Naive thymus-derived CD4-positive, alpha-beta T cell (primary cell): ENCODE measurements around the gene OR6B2. TPM values are rescaled to one million over a fixed set of nuclear protein-coding genes. Genes with fewer than 3 reads are reported as not detected.

Experiments
- ATAC-seq: fragments of 150-1000 bp; cut with Tn5 transposase; 2 replicates; pipeline ENCODE4 v1.10.0; 2021; ENCODE audit warnings: mild to moderate bottlenecking, moderate library complexity
- CTCF ChIA-PET: fragments of 350-600 bp; sonication (Branson Sonifier 250); formaldehyde crosslinking; loops from one replicate; lab custom pipeline; 2021; ENCODE audit warnings: antibody characterized with exemption; lab: Charles Lee
- POLR2A ChIA-PET: fragments of 350-600 bp; sonication (Branson Sonifier 250); formaldehyde crosslinking; loops from one replicate; lab custom pipeline; 2021; ENCODE audit warnings: antibody characterized with exemption, inconsistent platforms; lab: Charles Lee
- DNase-seq, 9 donors: peaks; one replicate each; pipeline versions ENCODE4 v3.0.0 to v3.0.0-alpha.2; 2020 to 2022; ENCODE audit warnings: mixed read lengths in 1 of 9
- H3K27ac ChIP-seq: one replicate; pipeline ENCODE4 v1.7.0; 2013; ENCODE audit warnings: mild to moderate bottlenecking, low read depth, low read length, moderate library complexity
- H3K27me3 ChIP-seq, 2 donors: one replicate each; pipeline ENCODE4 v1.7.0; 2013; ENCODE audit warnings: low read length in 2 of 2, mild to moderate bottlenecking in 2 of 2, moderate library complexity in 2 of 2; ENCODE audit not compliant: control insufficient read depth in 2 of 2, insufficient read depth in 2 of 2
- H3K36me3 ChIP-seq, 3 experiments: 1 replicate in 2 of 3; 2 replicates in 1 of 3; pipeline ENCODE4 v1.7.0; 2013; ENCODE audit warnings: low read length in 3 of 3, mild to moderate bottlenecking in 3 of 3, moderate library complexity in 1 of 3; ENCODE audit not compliant: insufficient read depth in 3 of 3, control insufficient read depth in 2 of 3
- H3K4me1 ChIP-seq, 2 donors: one replicate each; pipeline ENCODE4 v1.7.0; 2013; ENCODE audit warnings: low read length in 2 of 2, mild to moderate bottlenecking in 2 of 2, moderate library complexity in 1 of 2; ENCODE audit not compliant: control insufficient read depth in 2 of 2, insufficient read depth in 2 of 2
- H3K4me3 ChIP-seq: 2 replicates; pipeline ENCODE4 v1.7.0; 2013; ENCODE audit warnings: mild to moderate bottlenecking, low read length
- H3K9me3 ChIP-seq, 3 experiments: 1 replicate in 2 of 3; 2 replicates in 1 of 3; pipeline ENCODE4 v1.7.0; 2013; ENCODE audit warnings: low read length in 3 of 3; ENCODE audit not compliant: control insufficient read depth in 2 of 3
- H3K27ac Mint-ChIP-seq, 9 donors: one replicate each; pipeline ENCODE4 v1.8.0; 2020 to 2022; ENCODE audit warnings: mixed read lengths in 9 of 9, mild to moderate bottlenecking in 8 of 9, moderate library complexity in 5 of 9, inconsistent platforms in 2 of 9
- H3K27me3 Mint-ChIP-seq, 5 donors: one replicate each; pipeline ENCODE4 v1.8.0; 2021 to 2022; ENCODE audit warnings: mixed read lengths in 5 of 5, mild to moderate bottlenecking in 1 of 5
- H3K36me3 Mint-ChIP-seq, 5 donors: one replicate each; pipeline ENCODE4 v1.8.0; 2020 to 2022; ENCODE audit warnings: mixed read lengths in 5 of 5, mild to moderate bottlenecking in 3 of 5, inconsistent platforms in 1 of 5
- H3K4me1 Mint-ChIP-seq, 7 donors: one replicate each; pipeline ENCODE4 v1.8.0; 2020 to 2022; ENCODE audit warnings: mixed read lengths in 7 of 7, mild to moderate bottlenecking in 3 of 7, inconsistent platforms in 1 of 7
- H3K4me3 Mint-ChIP-seq, 10 donors: one replicate each; pipeline ENCODE4 v1.8.0; 2020 to 2022; ENCODE audit warnings: mild to moderate bottlenecking in 10 of 10, mixed read lengths in 10 of 10, moderate library complexity in 6 of 10, inconsistent platforms in 2 of 10
- H3K9me3 Mint-ChIP-seq, 11 donors: one replicate each; pipeline ENCODE4 v1.8.0; 2020 to 2022; ENCODE audit warnings: mixed read lengths in 11 of 11, mild to moderate bottlenecking in 4 of 11, inconsistent platforms in 1 of 11, moderate library complexity in 1 of 11
- intact Hi-C, 2 donors: fragments of 100-400 bp; cut with micrococcal nuclease; formaldehyde crosslinking; loops; one replicate each; pipeline ENCODE4 v1.15.1; 2023
- polyA plus RNA-seq, 2 donors: library from polyadenylated mRNA; unstranded; fragments of 300-500 nt; fragmentation: Illumina TruSeq; gene quantifications; one replicate each; pipeline ENCODE4 v1.2.3, GENCODE V29; 2021
- total RNA-seq, 6 experiments: library from RNA in 5 of 6; stranded (reverse) in 5 of 6; gene quantifications; 1 replicate in 5 of 6; 2 replicates in 1 of 6; pipeline ENCODE4 v1.2.3 and lab custom pipeline; 2021 to 2026

OR6B2 gene
- total and polyA plus RNA-seq, 7 experiments from 2014 or later: not detected

DNA sequence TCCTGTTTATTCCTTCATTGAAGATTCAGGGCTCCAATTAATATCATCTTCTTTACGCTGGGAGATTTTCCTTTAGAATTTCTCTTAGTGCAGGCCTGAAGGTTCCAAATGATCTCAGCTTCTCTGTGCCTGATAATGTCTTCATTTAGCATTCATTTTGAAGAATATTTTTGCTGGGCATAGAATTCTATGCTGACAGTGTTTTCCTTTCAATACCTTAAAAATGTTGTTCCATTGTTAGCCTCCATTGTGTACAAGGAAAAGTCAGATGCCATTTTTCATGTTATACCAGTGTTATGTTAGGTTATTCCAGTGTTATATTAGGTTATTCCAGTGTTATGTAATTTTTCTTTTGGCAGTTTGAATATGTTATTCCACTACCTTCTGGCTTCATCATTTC lies 38.0 kb upstream of the OR6B2 start:
- CTCF ChIA-PET: no interaction called here
- Mint-ChIP-seq H3K4me1 (no peaks in the 10 kb centered on the region), H3K4me3 (no peak overlapping the region), H3K36me3 (peaks cover 0 to 4% (median 0%) of the 10 kb centered on the region in 5 donors), H3K27me3 (peaks cover 14 to 44% (median 41%) of the 10 kb centered on the region in 5 donors), H3K27ac (no peak overlapping the region), H3K9me3 (peaks cover 0 to 25% (median 6%) of the 10 kb centered on the region in 11 donors)
- Histone ChIP-seq H3K36me3 (no peaks in the 10 kb centered on the region), H3K27me3 (peaks cover 0 to 2% of the 10 kb centered on the region in 2 donors), H3K4me3 (no peak overlapping the region), H3K4me1 (no peaks in the 10 kb centered on the region), H3K9me3 (no peaks in the 10 kb centered on the region), H3K27ac (no peak overlapping the region)
- DNase-seq: no peak
- no peak for ATAC-seq
- intact Hi-C loops: no loop called here
- POLR2A ChIA-PET: no interaction called here

DNA sequence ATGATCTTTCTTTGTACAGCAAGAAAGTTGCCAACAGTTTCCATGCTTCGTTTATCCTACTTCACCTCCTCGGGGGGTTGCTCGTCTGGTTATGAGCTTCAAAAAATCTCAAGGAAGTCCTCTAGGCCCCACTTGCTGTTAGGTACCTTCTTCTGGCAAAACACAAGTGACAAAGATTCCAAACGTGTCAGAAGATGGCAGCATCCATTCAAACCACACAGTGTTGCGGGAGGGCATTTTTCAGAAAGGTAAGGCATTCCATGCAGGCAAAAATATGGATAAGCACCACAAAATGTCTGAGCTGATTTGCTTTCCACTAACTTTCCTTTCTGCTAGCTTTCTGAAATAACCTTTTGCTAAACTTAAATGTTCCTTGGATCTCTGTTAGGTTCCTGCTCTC lies 36.3 kb upstream of the OR6B2 start:
- CTCF ChIA-PET: interaction anchor here (4.6 kb wide), 1 partner anchor 77 kb away, joined by 29 read pairs; no protein-coding TSS in a partner anchor
- intact Hi-C loops: no loop called here
- Histone ChIP-seq H3K27me3 (peaks cover 0 to 2% of the 10 kb centered on the region in 2 donors), H3K27ac (no peak overlapping the region), H3K4me3 (no peak overlapping the region), H3K9me3 (no peaks in the 10 kb centered on the region), H3K36me3 (no peaks in the 10 kb centered on the region), H3K4me1 (no peaks in the 10 kb centered on the region)
- peaks cover 14 to 56% (median 25%) of the 10 kb centered on the region in 5 donors for H3K27me3 Mint-ChIP-seq
- ATAC-seq: no peak
- no peak overlapping the region for H3K4me3 Mint-ChIP-seq
- no peaks in the 10 kb centered on the region for H3K4me1 Mint-ChIP-seq
- POLR2A ChIA-PET: interaction anchor here (0.5 kb wide), 1 partner anchor 67 kb away, joined by 4 read pairs; no protein-coding TSS in a partner anchor
- DNase-seq: no peak
- peaks cover 0 to 25% (median 6%) of the 10 kb centered on the region in 11 donors for H3K9me3 Mint-ChIP-seq
- H3K36me3 Mint-ChIP-seq: peaks cover 0 to 4% (median 0%) of the 10 kb centered on the region in 5 donors
- H3K27ac Mint-ChIP-seq: no peak overlapping the region

DNA sequence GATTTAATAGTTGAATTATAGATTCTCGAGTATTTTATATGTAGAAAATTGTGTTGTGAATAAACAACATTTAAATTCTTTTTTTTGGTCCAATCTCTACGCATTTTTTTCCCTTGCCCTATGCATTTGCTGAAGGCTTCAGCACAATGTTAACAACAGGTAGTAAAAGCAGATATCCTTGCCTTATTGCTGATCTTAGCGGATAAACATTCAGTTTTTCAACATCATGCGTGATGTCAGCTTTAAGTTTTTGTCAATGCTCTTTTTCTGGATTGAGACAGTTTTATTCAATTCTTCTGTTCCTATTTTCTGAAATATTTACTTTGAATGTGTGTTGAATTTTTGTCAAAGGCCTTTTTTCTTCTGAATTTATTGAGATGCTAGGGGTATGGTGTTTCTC lies 34.7 kb upstream of the OR6B2 start:
- peaks cover 0 to 4% (median 0%) of the 10 kb centered on the region in 5 donors for H3K36me3 Mint-ChIP-seq
- no peak overlapping the region for H3K4me3 Mint-ChIP-seq
- Histone ChIP-seq H3K4me3 (no peak overlapping the region), H3K36me3 (no peaks in the 10 kb centered on the region), H3K27ac (no peak overlapping the region), H3K4me1 (no peaks in the 10 kb centered on the region), H3K9me3 (no peaks in the 10 kb centered on the region), H3K27me3 (no peaks in the 10 kb centered on the region)
- H3K27ac Mint-ChIP-seq: no peak overlapping the region
- H3K9me3 Mint-ChIP-seq: peaks cover 0 to 24% (median 5%) of the 10 kb centered on the region in 11 donors
- no peak for DNase-seq
- no peaks in the 10 kb centered on the region for H3K4me1 Mint-ChIP-seq
- POLR2A ChIA-PET: no interaction called here
- peaks cover 12 to 62% (median 27%) of the 10 kb centered on the region in 5 donors for H3K27me3 Mint-ChIP-seq
- intact Hi-C loops: no loop called here
- CTCF ChIA-PET: interaction anchor here (4.6 kb wide), 1 partner anchor 78 kb away, joined by 29 read pairs; no protein-coding TSS in a partner anchor
- no peak for ATAC-seq

DNA sequence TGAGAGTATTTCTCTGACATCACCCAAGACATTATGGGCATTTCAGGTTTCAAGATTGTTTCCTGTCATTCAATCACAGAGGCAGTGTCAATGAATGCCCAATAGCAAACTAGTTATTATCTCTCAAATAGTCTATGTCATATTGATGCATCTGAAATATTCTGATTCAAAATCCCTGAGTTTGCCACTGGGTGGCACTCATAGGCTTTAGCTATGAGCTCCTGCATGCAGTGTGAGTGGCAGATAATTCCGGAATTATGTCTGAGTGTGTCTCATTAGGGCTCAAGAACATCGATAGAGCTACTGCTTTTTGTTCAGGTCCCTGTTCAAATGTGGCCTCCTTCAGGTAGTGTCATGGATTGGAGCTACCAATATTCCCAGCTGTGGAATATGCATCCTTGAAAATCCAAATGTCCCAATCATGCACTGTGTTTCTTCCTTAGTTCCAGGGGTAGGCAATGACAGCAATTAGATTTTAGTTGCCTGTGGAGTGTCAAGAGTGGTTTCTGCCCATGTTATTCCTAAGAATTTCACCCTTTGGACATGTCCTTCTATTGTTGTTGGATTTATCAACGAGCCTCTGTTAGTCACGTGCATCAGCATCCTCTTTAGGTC lies 30.9 kb upstream of the OR6B2 start:
- no peaks in the 10 kb centered on the region for H3K4me1 Mint-ChIP-seq
- ATAC-seq (peak; percentile 78), DNase-seq (peak in 7 of 9 donors; percentile 29 to 62 (median 48))
- CTCF ChIA-PET: interaction anchor here (0.6 to 4.3 kb wide), 7 partner anchors 15 to 91 kb away, joined by 3 to 81 read pairs (median 4); partner anchors contain the start of gene OTOS
- no peaks in the 10 kb centered on the region for H3K9me3 Mint-ChIP-seq
- peaks cover 14 to 38% (median 27%) of the 10 kb centered on the region in 5 donors for H3K27me3 Mint-ChIP-seq
- H3K36me3 Mint-ChIP-seq: no peaks in the 10 kb centered on the region
- Histone ChIP-seq H3K4me1 (no peaks in the 10 kb centered on the region), H3K36me3 (no peaks in the 10 kb centered on the region), H3K27me3 (no peaks in the 10 kb centered on the region), H3K9me3 (no peaks in the 10 kb centered on the region), H3K27ac (no peak overlapping the region), H3K4me3 (no peak overlapping the region)
- no peak overlapping the region for H3K4me3 Mint-ChIP-seq
- POLR2A ChIA-PET: interaction anchor here (1.1 kb wide), 1 partner anchor 82 kb away, joined by 4 read pairs; no protein-coding TSS in a partner anchor
- no peak overlapping the region for H3K27ac Mint-ChIP-seq
- intact Hi-C loops: loop anchor here (1.0 to 2.0 kb wide), 2 partner anchors 82 to 378 kb away; no protein-coding TSS in a partner anchor

DNA sequence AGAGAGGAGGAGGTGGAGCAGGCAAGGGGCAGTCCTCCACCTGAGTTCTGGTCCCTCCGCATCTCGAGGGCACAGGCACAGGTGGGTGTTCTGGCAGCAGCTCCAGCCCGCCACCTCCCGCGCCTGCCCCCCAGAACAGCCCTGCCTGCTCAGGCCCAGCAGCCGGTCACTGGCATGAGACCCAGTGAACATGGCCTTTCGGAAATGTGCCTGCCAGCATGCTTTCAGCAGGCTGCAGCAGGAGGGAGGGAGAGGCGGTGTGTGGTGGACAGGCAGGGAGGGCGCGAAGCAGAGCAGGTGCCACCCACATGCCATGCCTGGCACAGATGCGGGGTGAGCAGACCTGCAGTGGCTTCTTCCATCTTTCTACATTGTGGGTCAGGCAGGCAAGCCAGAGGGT lies 26.4 kb upstream of the OR6B2 start:
- no peak overlapping the region for H3K27ac ChIP-seq
- H3K4me3 ChIP-seq: no peak overlapping the region
- ChIA-PET POLR2A (no interaction called here), CTCF (no interaction called here)
- Mint-ChIP-seq H3K27ac (no peak overlapping the region), H3K4me1 (no peaks in the 10 kb centered on the region), H3K27me3 (peaks cover 22 to 54% (median 49%) of the 10 kb centered on the region in 5 donors), H3K4me3 (no peak overlapping the region), H3K36me3 (no peaks in the 10 kb centered on the region), H3K9me3 (no peaks in the 10 kb centered on the region)
- intact Hi-C loops: no loop called here
- no peak for ATAC-seq
- H3K4me1 ChIP-seq: no peaks in the 10 kb centered on the region
- no peak for DNase-seq
- no peaks in the 10 kb centered on the region for H3K36me3 ChIP-seq
- no peaks in the 10 kb centered on the region for H3K9me3 ChIP-seq
- H3K27me3 ChIP-seq: no peaks in the 10 kb centered on the region

DNA sequence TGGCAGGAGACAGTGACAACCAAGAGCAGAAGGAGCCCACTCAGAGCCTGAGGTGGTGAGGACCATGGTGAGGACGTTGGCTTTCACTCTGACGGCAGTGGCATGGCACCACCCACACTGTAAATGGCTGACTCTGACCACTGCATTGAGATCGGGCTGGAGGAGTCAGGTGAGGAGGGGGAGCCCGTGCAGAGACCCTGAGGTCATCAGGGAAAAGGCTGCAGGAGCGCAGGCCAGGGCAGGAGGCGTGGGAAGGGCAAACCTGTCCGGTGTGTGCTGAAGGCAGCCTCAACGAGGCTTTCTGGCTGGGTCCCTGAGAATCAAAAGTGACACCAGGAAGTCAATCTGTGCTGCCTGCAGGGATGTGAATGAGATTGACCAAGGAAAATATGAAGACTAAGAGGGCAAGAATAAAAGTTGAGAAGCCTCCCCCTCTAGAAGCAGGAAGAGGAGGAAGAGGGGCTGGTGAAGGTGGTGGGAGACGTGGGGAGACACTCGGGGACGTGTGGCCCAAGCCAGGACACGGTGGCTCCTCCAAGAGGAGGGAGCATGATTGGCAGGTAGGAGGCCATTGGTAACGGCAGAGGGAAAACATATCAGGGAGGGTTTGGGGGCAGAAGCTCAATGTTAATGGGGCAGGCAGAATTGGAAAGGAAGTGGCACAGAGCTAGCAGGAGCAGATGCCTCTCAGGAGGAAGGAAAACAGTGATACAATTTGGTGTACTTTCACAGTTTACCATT lies 25.1 kb upstream of the OR6B2 start:
- no peak for ATAC-seq
- no peak overlapping the region for H3K4me3 Mint-ChIP-seq

More for the DNA sequence above, 25.1 kb upstream of the OR6B2 start:
- Mint-ChIP-seq H3K27ac (no peak overlapping the region), H3K9me3 (no peaks in the 10 kb centered on the region), H3K36me3 (no peaks in the 10 kb centered on the region), H3K27me3 (peaks cover 18 to 59% (median 49%) of the 10 kb centered on the region in 5 donors), H3K4me1 (no peaks in the 10 kb centered on the region)
- intact Hi-C loops: no loop called here
- Histone ChIP-seq H3K9me3 (no peaks in the 10 kb centered on the region), H3K4me1 (no peaks in the 10 kb centered on the region), H3K27me3 (no peaks in the 10 kb centered on the region), H3K27ac (no peak overlapping the region), H3K4me3 (no peak overlapping the region), H3K36me3 (no peaks in the 10 kb centered on the region)
- DNase-seq: no peak
- ChIA-PET POLR2A (no interaction called here), CTCF (no interaction called here)
